ENCODE results near the gene PWP2.
"Not testable (repeated sequence)": the region's sequence is repeated elsewhere in the genome, so short reads cannot be mapped to it uniquely, and the experiment has no call there.

GRCh38 chr21:44159349-44160297 lies 52.4 kb downstream of the PWP2 start:
- not testable (repeated sequence) for TF ChIP-seq CTCF (IDR thresholded peaks at IDR 0.05; ENCODE audit: insufficient read depth, low read length); SPI1 (IDR thresholded peaks at IDR 0.05; ENCODE audit: borderline replicate concordance, low read depth); POLR2AphosphoS5 (IDR thresholded peaks at IDR 0.05; ENCODE audit: low read depth); GABPA (IDR thresholded peaks at IDR 0.05; ENCODE audit: low read depth)
- TF ChIP-seq, protein P1, sequence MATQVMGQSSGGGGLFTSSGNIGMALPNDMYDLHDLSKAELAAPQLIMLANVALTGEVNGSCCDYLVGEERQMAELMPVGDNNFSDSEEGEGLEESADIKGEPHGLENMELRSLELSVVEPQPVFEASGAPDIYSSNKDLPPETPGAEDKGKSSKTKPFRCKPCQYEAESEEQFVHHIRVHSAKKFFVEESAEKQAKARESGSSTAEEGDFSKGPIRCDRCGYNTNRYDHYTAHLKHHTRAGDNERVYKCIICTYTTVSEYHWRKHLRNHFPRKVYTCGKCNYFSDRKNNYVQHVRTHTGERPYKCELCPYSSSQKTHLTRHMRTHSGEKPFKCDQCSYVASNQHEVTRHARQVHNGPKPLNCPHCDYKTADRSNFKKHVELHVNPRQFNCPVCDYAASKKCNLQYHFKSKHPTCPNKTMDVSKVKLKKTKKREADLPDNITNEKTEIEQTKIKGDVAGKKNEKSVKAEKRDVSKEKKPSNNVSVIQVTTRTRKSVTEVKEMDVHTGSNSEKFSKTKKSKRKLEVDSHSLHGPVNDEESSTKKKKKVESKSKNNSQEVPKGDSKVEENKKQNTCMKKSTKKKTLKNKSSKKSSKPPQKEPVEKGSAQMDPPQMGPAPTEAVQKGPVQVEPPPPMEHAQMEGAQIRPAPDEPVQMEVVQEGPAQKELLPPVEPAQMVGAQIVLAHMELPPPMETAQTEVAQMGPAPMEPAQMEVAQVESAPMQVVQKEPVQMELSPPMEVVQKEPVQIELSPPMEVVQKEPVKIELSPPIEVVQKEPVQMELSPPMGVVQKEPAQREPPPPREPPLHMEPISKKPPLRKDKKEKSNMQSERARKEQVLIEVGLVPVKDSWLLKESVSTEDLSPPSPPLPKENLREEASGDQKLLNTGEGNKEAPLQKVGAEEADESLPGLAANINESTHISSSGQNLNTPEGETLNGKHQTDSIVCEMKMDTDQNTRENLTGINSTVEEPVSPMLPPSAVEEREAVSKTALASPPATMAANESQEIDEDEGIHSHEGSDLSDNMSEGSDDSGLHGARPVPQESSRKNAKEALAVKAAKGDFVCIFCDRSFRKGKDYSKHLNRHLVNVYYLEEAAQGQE (IDR thresholded peaks at IDR 0.05; ENCODE audit: insufficient replicate concordance, low read depth) = not testable (repeated sequence)
